Activated CD8-positive, alpha-beta memory T cell treated with anti-CD3 and anti-CD28 coated beads, Interleukin-2, amount 10 ng/mL, durations not matched to agents 7 days and 5 days (primary cell): Measurements from ENCODE around the gene FBN1. TPM values are rescaled to one million over a fixed set of nuclear protein-coding genes. Genes with fewer than 3 reads are reported as not detected.

Source experiments
- ATAC-seq: fragments of 150-1000 bp; cut with Tn5 transposase; one replicate; pipeline ENCODE4 v1.10.0; 2021; ENCODE audit warnings: moderate library complexity
- CTCF ChIA-PET: fragments of 350-600 bp; sonication (Branson Sonifier 250); formaldehyde crosslinking; loops from one replicate; lab custom pipeline; 2021; ENCODE audit warnings: antibody characterized with exemption; lab: Charles Lee
- DNase-seq: peaks from one replicate; pipeline ENCODE4 v3.0.0-alpha.2; 2020
- H3K27ac Mint-ChIP-seq: one replicate; pipeline ENCODE4 v1.8.0; 2021; ENCODE audit warnings: mild to moderate bottlenecking, mixed read lengths
- H3K27me3 Mint-ChIP-seq: one replicate; pipeline ENCODE4 v1.8.0; 2021; ENCODE audit warnings: mixed read lengths
- H3K36me3 Mint-ChIP-seq: one replicate; pipeline ENCODE4 v1.8.0; 2021; ENCODE audit warnings: mild to moderate bottlenecking, mixed read lengths
- H3K4me1 Mint-ChIP-seq: one replicate; pipeline ENCODE4 v1.8.0; 2021; ENCODE audit warnings: mixed read lengths
- H3K4me3 Mint-ChIP-seq: one replicate; pipeline ENCODE4 v1.8.0; 2021; ENCODE audit warnings: mild to moderate bottlenecking, moderate library complexity, mixed read lengths
- H3K9me3 Mint-ChIP-seq: one replicate; pipeline ENCODE4 v1.8.0; 2022; ENCODE audit warnings: low read depth, mixed read lengths
- total RNA-seq, 2 experiments: library from RNA; stranded (reverse); gene quantifications; one replicate each; pipeline ENCODE4 v1.2.3, GENCODE V29; 2021

The FBN1 gene
- total RNA-seq, 2 experiments from 2014 or later: 1.1 to 1.3 TPM

GRCh38 chr15:48643776-48644466, 1.6 kb downstream of the FBN1 start:
- DNase-seq (no peak), ATAC-seq (no peak)
- Mint-ChIP-seq H3K4me3 (no peak overlapping the region), H3K4me1 (peaks cover 4% of the 10 kb centered on the region), H3K9me3 (no peaks in the 10 kb centered on the region), H3K27ac (no peak overlapping the region), H3K36me3 (no peaks in the 10 kb centered on the region), H3K27me3 (peaks cover 64% of the 10 kb centered on the region)
- CTCF ChIA-PET: no interaction called here

- Mint-ChIP-seq H3K4me3 (no peak overlapping the region), H3K27ac (no peak overlapping the region), H3K4me1 (peaks cover 4% of the 10 kb centered on the region), H3K27me3 (peaks cover 63% of the 10 kb centered on the region), H3K9me3 (no peaks in the 10 kb centered on the region), H3K36me3 (no peaks in the 10 kb centered on the region)
- no peak for ATAC-seq
- DNase-seq: no peak
- CTCF ChIA-PET: no interaction called here
Observed at GRCh38 chr15:48643206-48643605, 2.3 kb downstream of the FBN1 start.

- no peak for ATAC-seq
- CTCF ChIA-PET: interaction anchor here (0.5 kb wide), 1 partner anchor 289 kb away, joined by 3 read pairs; no protein-coding TSS in a partner anchor
- H3K27me3 Mint-ChIP-seq: peaks cover 58% of the 10 kb centered on the region
Observed at GRCh38 chr15:48642795-48643194, 2.7 kb downstream of the FBN1 start.

GRCh38 chr15:48641416-48641815, 4.1 kb downstream of the FBN1 start:
- H3K36me3 Mint-ChIP-seq: no peaks in the 10 kb centered on the region
- H3K27me3 Mint-ChIP-seq: peaks cover 47% of the 10 kb centered on the region
- no peak overlapping the region for H3K4me3 Mint-ChIP-seq
- H3K9me3 Mint-ChIP-seq: no peaks in the 10 kb centered on the region
- CTCF ChIA-PET: no interaction called here
- ATAC-seq: no peak
- DNase-seq: no peak
- no peak overlapping the region for H3K27ac Mint-ChIP-seq
- H3K4me1 Mint-ChIP-seq: peaks cover 4% of the 10 kb centered on the region

More at GRCh38 chr15:48642795-48643194, 2.7 kb downstream of the FBN1 start:
- Mint-ChIP-seq H3K27ac (no peak overlapping the region), H3K9me3 (no peaks in the 10 kb centered on the region), H3K36me3 (no peaks in the 10 kb centered on the region), H3K4me1 (peaks cover 4% of the 10 kb centered on the region), H3K4me3 (no peak overlapping the region)
- no peak for DNase-seq

DNA sequence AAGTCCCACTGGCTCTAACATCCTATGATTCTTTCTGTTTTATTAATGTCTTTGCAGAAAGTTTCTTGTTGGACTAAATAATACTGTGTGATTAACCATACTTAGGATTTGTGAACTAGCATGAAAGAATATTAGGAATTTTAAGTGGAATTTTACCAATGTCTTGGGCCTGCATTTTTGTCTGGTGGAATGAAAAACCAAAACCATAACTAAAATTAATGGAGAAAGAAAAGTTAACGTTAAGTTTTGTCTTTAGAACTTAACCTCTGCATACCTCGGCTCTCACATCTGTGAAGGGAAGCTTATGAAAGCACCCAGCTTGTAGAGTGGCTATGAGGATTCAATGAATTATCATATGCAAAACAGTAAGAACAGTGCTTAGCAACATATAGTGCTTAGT, 6.5 kb downstream of the FBN1 start:
- no peaks in the 10 kb centered on the region for H3K36me3 Mint-ChIP-seq
- no peak for DNase-seq
- no peaks in the 10 kb centered on the region for H3K9me3 Mint-ChIP-seq
- no peak overlapping the region for H3K27ac Mint-ChIP-seq
- H3K4me3 Mint-ChIP-seq: no peak overlapping the region
- ATAC-seq: no peak
- H3K27me3 Mint-ChIP-seq: peaks cover 39% of the 10 kb centered on the region
- CTCF ChIA-PET: no interaction called here
- H3K4me1 Mint-ChIP-seq: peaks cover under 1% of the 10 kb centered on the region

- no peaks in the 10 kb centered on the region for H3K36me3 Mint-ChIP-seq
- H3K27me3 Mint-ChIP-seq: peaks cover 26% of the 10 kb centered on the region
- H3K4me1 Mint-ChIP-seq: no peaks in the 10 kb centered on the region
- no peak overlapping the region for H3K4me3 Mint-ChIP-seq
- no peak for ATAC-seq
- no peak overlapping the region for H3K27ac Mint-ChIP-seq
- DNase-seq: no peak
- CTCF ChIA-PET: no interaction called here
- no peaks in the 10 kb centered on the region for H3K9me3 Mint-ChIP-seq
Observed at GRCh38 chr15:48637639-48638038, 7.9 kb downstream of the FBN1 start.

GRCh38 chr15:48636511-48636910, 9.0 kb downstream of the FBN1 start:
- Mint-ChIP-seq H3K36me3 (no peaks in the 10 kb centered on the region), H3K4me3 (no peak overlapping the region), H3K4me1 (peaks cover under 1% of the 10 kb centered on the region), H3K27ac (no peak overlapping the region), H3K9me3 (no peaks in the 10 kb centered on the region), H3K27me3 (peaks cover 22% of the 10 kb centered on the region)
- ATAC-seq (no peak), DNase-seq (no peak)
- CTCF ChIA-PET: no interaction called here

DNA sequence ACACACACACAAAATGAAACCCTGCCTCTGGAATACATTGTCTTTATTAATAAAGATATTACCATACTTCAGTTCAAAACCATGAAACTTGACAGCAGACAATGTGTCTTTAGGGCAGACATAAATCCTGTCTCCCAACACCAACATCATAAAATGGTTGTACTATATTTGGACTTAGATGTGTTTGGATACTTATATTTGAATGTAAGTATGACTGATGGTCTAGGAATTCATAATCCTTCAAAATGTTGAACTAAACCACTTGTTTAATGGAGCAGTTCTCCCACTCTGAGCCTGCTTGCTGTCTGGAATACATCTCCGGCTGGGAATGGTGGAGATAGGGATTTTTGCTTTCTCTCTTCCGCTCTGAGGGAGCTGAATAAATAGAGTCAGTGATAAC, 10.6 kb downstream of the FBN1 start:
- Mint-ChIP-seq H3K36me3 (no peaks in the 10 kb centered on the region), H3K9me3 (no peaks in the 10 kb centered on the region), H3K27me3 (peaks cover 7% of the 10 kb centered on the region), H3K27ac (no peak overlapping the region), H3K4me1 (peaks cover 9% of the 10 kb centered on the region), H3K4me3 (no peak overlapping the region)
- no peak for DNase-seq
- CTCF ChIA-PET: no interaction called here
- ATAC-seq: no peak

DNA sequence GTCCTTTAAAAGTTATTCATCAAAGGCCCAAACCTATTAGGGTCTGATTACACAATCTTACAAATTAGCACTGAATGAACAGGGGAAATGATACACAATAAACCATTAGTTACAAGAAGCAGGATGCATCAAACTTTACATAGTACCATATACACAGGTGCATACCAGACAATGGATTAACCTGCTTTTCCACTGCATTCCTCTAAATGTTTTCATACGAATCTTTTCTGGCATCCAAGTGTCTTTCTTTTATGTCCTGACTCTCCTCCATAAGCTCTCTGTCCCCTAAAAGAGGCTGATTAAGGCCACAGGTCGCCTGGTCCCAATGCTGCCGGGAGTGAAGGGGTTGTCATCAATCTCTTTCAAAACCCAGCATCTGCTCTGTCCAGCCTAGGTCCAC, 11.4 kb downstream of the FBN1 start:
- ATAC-seq (no peak), DNase-seq (no peak)
- H3K4me3 Mint-ChIP-seq: no peak overlapping the region
- peaks cover 9% of the 10 kb centered on the region for H3K4me1 Mint-ChIP-seq
- no peaks in the 10 kb centered on the region for H3K36me3 Mint-ChIP-seq
- H3K27me3 Mint-ChIP-seq: peaks cover 8% of the 10 kb centered on the region
- no peaks in the 10 kb centered on the region for H3K9me3 Mint-ChIP-seq
- CTCF ChIA-PET: no interaction called here
- no peak overlapping the region for H3K27ac Mint-ChIP-seq

DNA sequence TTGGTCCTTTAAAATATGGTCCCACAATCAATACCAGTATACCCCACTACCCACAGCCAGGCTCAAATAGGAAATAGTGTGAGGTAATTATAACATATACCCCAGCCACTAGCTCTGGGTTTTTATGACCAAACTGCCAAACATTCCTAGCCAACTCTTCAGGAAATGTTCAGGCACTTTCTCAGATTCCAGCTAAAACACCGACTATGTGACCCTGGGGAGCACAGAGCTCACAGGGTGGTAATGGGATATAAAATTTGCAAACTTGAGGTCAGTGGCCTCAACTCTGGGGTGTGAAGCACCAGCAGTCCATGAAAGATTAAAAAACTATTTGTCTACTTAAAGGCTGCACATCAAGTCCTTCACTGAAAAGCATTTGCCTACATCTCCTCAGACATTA, 12.9 kb downstream of the FBN1 start:
- Mint-ChIP-seq H3K36me3 (no peaks in the 10 kb centered on the region), H3K9me3 (no peaks in the 10 kb centered on the region), H3K4me3 (no peak overlapping the region), H3K27ac (no peak overlapping the region), H3K27me3 (peaks cover 15% of the 10 kb centered on the region), H3K4me1 (peaks cover 9% of the 10 kb centered on the region)
- DNase-seq (no peak), ATAC-seq (no peak)
- CTCF ChIA-PET: no interaction called here

GRCh38 chr15:48631176-48631770, 14.2 kb downstream of the FBN1 start:
- DNase-seq (no peak), ATAC-seq (no peak)
- no peak overlapping the region for H3K4me3 Mint-ChIP-seq
- H3K4me1 Mint-ChIP-seq: peaks cover 9% of the 10 kb centered on the region
- CTCF ChIA-PET: no interaction called here
- no peaks in the 10 kb centered on the region for H3K9me3 Mint-ChIP-seq
- peaks cover 21% of the 10 kb centered on the region for H3K27me3 Mint-ChIP-seq
- H3K36me3 Mint-ChIP-seq: no peaks in the 10 kb centered on the region
- no peak overlapping the region for H3K27ac Mint-ChIP-seq

DNA sequence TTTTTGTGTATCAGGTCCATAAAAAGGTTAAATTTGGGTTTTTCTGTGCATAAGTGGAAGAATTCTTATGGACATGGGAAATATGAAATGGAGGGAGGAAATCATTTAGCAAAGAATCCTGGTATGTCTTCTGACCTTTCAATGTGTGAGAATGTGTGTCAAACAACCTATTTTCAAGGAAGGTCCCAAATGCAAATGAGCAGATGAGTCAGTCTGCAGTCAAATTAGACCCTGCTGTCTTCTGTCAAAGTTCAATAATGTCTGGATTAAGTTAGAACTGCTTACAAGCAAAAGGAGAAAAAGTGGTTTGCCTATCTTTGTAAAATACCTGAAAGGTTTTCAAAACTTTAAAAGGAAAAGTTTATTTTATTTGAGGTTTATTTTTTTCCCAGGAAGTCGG, 15.3 kb downstream of the FBN1 start:
- peaks cover 21% of the 10 kb centered on the region for H3K27me3 Mint-ChIP-seq
- CTCF ChIA-PET: no interaction called here
- no peaks in the 10 kb centered on the region for H3K9me3 Mint-ChIP-seq
- no peak for ATAC-seq
- H3K4me1 Mint-ChIP-seq: peaks cover 9% of the 10 kb centered on the region
- DNase-seq: no peak
- H3K27ac Mint-ChIP-seq: no peak overlapping the region
- no peak overlapping the region for H3K4me3 Mint-ChIP-seq
- no peaks in the 10 kb centered on the region for H3K36me3 Mint-ChIP-seq

DNA sequence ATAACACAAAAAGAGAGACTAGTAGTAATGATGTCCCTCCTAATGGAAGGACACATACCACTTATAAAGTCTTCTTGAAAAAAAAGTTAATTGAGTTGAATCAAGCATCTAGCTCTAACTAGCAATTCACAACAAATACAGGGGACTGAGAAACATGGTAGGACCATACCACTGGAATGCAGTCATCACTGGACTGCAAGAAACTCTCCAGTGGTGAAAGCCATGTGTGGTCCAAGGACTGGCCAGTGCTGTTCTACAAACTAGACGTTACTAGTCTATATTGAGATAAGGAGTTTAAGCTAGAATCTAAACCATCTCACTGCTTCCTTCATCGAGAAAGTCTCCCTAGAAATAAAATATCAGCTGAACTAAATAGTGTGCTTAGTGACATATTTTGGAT, 16.7 kb downstream of the FBN1 start:
- no peak for DNase-seq
- peaks cover 9% of the 10 kb centered on the region for H3K4me1 Mint-ChIP-seq
- no peaks in the 10 kb centered on the region for H3K36me3 Mint-ChIP-seq
- CTCF ChIA-PET: no interaction called here
- ATAC-seq: no peak
- no peak overlapping the region for H3K27ac Mint-ChIP-seq
- no peak overlapping the region for H3K4me3 Mint-ChIP-seq
- no peaks in the 10 kb centered on the region for H3K9me3 Mint-ChIP-seq
- H3K27me3 Mint-ChIP-seq: peaks cover 17% of the 10 kb centered on the region

- H3K4me3 Mint-ChIP-seq: no peak overlapping the region
- DNase-seq: no peak
- peaks cover 9% of the 10 kb centered on the region for H3K4me1 Mint-ChIP-seq
- H3K27ac Mint-ChIP-seq: no peak overlapping the region
- peaks cover 17% of the 10 kb centered on the region for H3K27me3 Mint-ChIP-seq
- no peak for ATAC-seq
- H3K9me3 Mint-ChIP-seq: no peaks in the 10 kb centered on the region
- H3K36me3 Mint-ChIP-seq: no peaks in the 10 kb centered on the region
- CTCF ChIA-PET: no interaction called here
Observed at GRCh38 chr15:48627260-48627940, 18.1 kb downstream of the FBN1 start.
